HG03378 (cell line): ENCODE results near the gene FGL2.
A peak's percentile ranks its signal among the peaks of the same experiment; 100 is the strongest.
"Not testable (repeated sequence)": the region's sequence is repeated elsewhere in the genome, so short reads cannot be mapped to it uniquely, and the experiment has no call there.

Experiments used
- ATAC-seq: cut with Tn5 transposase; IDR thresholded peaks from one replicate; pipeline ENCODE4 v1.9.1; 2021; ENCODE audit warnings: mild to moderate bottlenecking, moderate library complexity; ENCODE audit not compliant: unreplicated experiment

The FGL2 gene

DNA sequence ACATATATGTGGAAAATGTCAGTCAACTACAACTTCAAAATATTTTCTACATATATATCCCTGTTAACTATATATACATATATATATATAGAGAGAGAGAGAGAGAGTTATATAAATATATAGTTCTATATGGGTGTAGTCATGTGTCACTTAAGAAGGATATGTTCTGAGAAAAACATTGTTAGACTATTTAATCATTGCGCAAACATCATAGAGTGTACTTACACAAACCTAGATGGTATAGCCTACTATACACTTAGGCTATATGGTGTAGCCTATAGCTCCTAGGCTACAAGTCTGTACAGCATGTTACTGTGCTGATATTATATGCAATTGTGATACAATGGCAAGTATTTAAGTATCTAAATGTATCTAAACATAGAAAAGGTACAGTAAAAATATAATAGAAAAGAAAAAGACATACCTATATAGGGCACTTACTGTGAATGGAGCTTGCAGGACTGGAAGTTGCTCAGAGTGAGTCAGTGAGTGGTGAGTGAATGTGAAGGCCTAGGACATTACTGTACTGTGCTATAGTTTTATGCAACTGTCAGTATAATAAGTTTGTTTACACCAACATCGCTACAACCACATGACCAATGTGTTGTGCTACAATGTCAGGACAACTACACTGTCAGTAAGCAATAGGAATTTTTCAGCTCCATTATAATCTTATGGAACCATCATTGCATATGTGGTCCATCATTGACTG lies 18.0 kb upstream of the FGL2 start:
- no peak for ATAC-seq

GRCh38 chr7:77216181-77216845 lies 16.7 kb upstream of the FGL2 start:
- no peak for ATAC-seq

- ATAC-seq = no peak
These were observed 10.0 kb upstream of the FGL2 start for GRCh38 chr7:77209479-77210139.

GRCh38 chr7:77208416-77208815 lies 8.8 kb upstream of the FGL2 start:
- ATAC-seq = no peak

DNA sequence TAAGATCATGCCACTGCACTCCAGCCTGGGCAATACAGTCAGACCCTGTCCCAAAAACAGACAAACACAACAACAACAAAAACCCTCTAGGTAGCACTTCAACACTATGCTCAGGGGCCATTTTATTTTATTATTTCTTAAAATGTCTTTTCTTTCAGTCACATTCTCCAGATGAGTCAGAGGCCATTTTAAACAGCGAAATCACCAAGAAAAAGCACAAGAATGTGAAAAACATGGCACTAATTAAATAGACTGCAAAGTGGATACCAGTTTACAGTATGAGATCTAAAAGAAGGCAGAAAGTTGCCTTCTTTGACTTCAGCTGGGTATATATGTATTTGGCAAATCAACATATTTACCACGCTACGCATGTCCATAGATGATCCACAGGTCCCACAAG lies 6.1 kb upstream of the FGL2 start:
- no peak for ATAC-seq

DNA sequence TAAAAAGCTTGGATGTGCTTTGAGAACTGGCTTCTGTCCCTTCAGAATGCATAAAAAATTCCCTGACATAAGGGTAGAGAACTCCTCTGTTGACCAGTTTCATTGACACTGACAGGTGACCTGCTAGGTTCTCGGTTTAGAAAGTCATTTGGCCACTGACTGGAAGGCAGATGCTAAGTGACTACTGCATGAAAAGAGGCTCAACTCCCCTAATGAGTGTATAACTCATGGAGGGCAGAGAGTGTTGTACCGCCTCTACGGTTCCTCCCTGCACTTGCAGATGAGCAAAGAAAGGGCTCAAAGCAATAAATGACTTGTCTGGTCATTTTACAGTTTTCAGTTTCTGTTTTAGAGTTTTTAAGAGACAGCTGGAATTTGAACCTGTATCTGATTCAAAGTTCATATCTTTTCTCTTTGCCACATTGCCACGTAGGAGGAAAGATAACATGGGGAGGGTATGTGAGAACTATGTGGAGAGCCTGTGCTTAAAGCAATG lies 2.9 kb upstream of the FGL2 start:
- peak; percentile 96 for ATAC-seq

DNA sequence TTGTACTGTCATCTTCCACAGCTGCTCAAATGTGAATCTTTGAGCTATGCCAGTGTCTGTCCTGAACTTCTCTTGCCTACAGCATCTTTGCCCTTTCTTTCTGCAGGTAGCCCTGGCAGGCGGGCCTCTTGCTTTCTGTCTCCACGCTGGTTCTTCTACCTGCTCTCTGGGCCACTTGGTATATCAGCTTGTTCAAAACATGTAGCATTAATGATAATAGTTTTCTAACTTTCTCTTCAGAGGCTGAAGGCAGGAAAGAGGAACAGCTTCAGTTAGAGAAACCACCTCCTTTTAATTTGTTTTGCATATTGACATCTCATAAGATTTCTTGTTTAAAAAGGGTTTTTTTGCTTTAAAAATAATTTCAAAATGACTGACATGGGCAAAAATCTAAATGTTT lies 923 bp upstream of the FGL2 start:
- no peak for ATAC-seq

GRCh38 chr7:77197141-77197540 lies 2.5 kb downstream of the FGL2 start:
- no peak for ATAC-seq

DNA sequence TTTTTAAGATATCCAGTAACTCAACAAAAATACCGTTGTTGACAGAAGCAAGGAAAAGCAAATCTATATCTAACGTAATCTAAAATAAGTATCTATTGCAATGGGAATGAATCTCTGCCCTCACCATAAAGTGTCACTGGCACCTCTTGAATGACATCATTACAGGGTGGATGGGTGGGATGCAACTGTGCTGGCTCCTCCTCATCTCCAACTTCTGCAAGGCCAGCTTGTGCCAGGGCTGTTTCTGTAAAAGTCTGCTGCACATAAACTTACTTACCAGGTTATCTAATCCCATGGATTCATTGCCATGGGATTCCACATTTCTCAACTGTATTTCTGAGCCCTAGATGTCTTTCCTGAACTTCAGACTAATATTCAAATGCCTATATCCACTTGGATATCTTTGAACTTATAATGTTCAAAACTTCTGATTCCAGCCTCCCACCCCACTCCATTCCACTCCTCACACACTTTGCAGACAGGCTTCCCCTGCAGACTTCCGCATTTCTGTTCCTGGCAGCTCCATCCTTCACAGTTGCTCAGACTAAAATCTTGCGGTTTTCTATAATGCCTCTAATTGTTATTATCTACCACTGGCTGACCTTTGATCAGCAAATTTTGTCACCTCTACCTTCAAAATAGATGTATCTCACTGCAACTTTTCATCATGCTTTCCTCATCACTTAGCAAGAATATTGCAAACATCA lies 10.7 kb downstream of the FGL2 start:
- no peak for ATAC-seq

DNA sequence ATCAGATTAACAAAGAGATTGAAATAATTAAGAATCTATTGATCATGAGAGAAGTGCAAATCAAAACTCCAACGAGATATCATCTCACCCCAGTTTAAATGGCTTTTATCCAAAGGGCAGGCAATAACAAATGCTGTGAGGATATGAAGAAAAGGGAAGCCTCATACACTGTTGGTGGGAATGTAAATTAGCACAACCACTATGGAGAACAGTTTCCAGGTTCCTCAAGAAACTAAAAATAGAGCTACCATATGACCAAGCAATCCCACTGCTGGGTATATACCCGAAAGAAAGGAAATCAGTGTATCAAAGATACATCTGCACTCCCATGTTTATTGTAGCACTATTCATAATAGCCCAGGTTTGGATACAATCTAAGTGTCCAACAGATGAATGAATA lies 13.8 kb downstream of the FGL2 start:
- ATAC-seq = no peak

DNA sequence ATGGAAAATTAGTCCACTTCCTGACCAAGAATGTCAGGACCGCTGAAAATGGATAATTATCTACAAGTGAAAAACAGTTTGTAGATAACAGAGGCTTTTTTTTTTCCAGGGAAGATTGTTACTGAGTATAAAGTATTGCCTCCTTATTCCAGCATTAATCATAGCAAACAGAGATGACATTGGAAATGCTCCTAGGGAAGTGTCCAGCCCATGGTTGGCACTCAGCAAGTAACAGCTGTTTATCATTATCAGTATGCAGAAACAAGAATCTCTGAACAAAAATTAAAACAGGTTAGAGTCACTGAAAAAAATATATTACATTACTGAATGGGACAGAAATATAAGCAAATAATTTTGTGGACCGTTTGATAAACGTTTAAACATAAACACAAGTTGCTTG lies 14.6 kb downstream of the FGL2 start:
- ATAC-seq = no peak

DNA sequence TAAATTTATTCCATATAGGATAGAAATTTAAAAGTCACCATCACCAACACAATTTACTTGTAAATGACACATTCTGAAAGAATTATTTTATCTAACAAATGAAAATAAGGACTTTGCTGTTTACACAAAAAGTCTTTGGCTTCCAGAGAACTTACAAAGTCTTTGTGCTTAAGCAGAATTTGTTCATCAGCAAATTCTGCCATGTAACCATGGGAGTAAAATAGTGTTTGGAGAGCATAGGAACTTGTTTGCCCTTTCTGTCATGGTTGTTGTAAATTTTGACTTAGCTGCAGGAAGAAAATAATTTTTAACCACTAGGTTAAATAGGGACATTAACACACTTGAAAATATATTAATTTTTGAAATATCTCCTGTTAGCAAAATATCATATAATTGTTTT lies 15.2 kb downstream of the FGL2 start:
- no peak for ATAC-seq

DNA sequence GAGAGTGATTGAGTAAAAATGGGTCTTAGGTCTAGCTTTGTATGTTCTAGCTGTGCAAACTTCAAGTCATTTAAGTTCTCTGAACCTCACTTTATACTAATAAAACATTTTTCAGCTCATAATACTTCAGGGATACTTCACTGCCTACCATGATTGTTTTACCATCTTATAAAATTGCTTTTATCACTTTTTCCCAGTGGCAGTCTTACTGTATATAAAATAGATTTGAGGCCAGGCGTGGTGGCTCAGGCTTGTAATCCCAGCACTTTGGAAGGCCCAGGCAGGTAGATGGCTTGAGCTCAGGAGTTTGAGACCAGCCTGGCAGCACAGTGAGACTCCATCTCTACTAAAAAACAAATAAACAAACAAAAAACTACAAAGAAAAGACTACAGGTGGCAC lies 17.4 kb downstream of the FGL2 start:
- no peak for ATAC-seq

- ATAC-seq = no peak
These were observed 17.9 kb downstream of the FGL2 start for GRCh38 chr7:77181734-77182133.

DNA sequence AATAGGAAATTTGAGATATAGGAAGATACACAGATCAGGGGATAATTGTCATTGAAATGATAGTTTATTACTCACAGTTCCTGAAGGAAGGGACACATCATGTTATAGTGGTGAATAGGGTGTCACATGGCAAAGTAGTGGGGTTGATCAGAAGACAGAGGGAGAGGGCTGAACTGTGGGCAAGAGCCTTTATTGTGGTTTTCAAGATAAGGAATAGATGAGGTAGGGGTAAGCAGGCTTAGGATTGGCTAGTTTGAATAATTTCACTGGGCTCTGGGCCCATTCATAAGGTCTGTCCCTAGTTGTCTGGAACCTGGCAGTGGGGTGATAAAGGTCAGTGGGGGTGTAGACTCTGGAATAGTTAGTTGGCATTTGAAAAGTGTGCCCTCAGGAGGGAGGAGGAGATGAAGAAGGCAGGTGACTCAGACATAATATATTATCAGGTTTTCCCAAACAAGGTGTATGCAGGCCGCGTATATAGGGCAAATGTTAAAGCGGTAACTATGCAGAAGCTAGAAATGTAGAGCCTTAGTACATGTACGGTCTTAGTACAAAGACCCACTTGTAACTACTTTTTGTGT lies 18.5 kb downstream of the FGL2 start:
- no peak for ATAC-seq

DNA sequence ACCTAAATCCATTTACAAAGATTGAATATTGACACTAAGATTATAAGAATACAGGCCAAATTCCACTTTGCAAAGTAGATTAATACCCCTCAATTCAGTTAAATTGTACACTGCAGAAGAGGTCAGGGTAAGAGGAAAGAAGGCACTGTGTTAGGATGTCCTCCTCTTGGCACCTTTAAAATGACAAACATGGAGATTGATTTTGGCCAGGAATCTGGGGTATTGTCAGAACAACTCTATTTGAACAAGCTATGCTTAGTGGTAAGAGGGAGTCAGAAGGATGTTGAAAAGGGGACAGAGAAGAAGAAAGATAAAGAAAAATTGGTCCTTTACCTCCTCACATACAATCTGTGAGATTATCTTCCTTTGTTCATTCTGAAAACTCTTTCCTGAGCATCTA lies 21.6 kb downstream of the FGL2 start:
- not testable (repeated sequence) for ATAC-seq

DNA sequence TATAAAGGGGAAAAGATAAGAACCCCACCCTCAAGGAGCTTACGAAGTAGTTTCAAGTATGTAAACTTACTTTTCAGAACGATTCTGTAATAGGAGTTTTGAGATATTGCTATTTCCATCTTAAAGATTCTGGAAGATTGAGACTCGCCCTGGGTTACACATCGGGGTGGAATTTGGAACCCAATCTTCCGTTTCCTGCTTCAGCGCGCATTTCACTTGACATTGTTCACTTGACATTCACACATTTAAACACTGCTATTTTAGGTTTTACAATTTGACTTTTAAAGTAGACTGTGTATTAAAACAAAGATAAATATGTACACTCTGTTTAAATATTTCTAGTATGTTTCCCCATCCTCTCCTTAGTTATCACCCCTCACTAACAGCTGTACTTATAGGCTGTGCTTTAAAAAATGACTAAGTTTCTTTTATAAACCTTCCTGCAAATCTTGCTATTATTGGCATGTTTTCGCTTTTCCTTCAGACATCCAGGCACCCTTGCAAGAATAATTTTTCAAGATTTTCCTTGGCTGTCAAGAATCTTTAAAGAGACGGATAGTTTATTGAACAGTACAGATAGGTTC lies 22.2 kb downstream of the FGL2 start:
- ATAC-seq = not testable (repeated sequence)

- ATAC-seq = peak; percentile 84
These were observed 24.3 kb downstream of the FGL2 start for GRCh38 chr7:77175274-77175800.

- ATAC-seq = not testable (repeated sequence)
These were observed 25.2 kb downstream of the FGL2 start for GRCh38 chr7:77174418-77174817.

- ATAC-seq = not testable (repeated sequence)
These were observed 27.0 kb downstream of the FGL2 start for GRCh38 chr7:77172437-77173172.
